Measurements from ENCODE around the gene AHRR.

AHRR gene

GRCh38 chr5:444226-444625 lies 122.7 kb downstream of the AHRR start:
- H2AFZ ChIP-seq (ENCODE audit: low read length), result no peak overlapping the region
- H3K36me3 ChIP-seq (ENCODE audit: insufficient read depth, low read length), result peaks cover 34% of the 10 kb centered on the region
- H3K4me3 ChIP-seq (ENCODE audit: low read depth, low read length, poor library complexity, severe bottlenecking), result peak overlapping the region; percentile 91

GRCh38 chr5:445591-445990 lies 124.1 kb downstream of the AHRR start:
- Histone ChIP-seq H2AFZ (ENCODE audit: low read length) (no peak overlapping the region), H3K4me1 (ENCODE audit: insufficient read depth, low read length, severe bottlenecking) (peaks cover 31% of the 10 kb centered on the region), H3F3A (ENCODE audit: insufficient read depth, low read length) (peaks cover 2% of the 10 kb centered on the region), H3K27me3 (ENCODE audit: insufficient read depth, low read length) (no peaks in the 10 kb centered on the region), H3K4me3 (ENCODE audit: low read depth, low read length, poor library complexity, severe bottlenecking) (no peak overlapping the region), H3K9ac (ENCODE audit: low read length) (no peak overlapping the region), H3K4me2 (ENCODE audit: low read length) (no peak overlapping the region), H3K27ac (ENCODE audit: low read depth, low read length, poor library complexity, severe bottlenecking) (peak overlapping the region; percentile 15), H3K9me3 (ENCODE audit: low read length) (no peaks in the 10 kb centered on the region), H4K20me1 (ENCODE audit: insufficient read depth, low read length) (no peaks in the 10 kb centered on the region), H3K36me3 (ENCODE audit: insufficient read depth, low read length) (peaks cover 47% of the 10 kb centered on the region), H3K9me2 (ENCODE audit: low read depth, low read length) (no peaks in the 10 kb centered on the region), H3K79me2 (ENCODE audit: insufficient read depth, low read length) (0 out of 2 replicates have a peak, but pooled peaks cover 7% of the 10 kb centered on the region)
- TF ChIP-seq CTCF (IDR thresholded peaks at IDR 0.05; ENCODE audit: low read length) (no peak), EZH2 (IDR thresholded peaks at IDR 0.05; ENCODE audit: borderline replicate concordance, low read length) (no peak)

More at GRCh38 chr5:444226-444625, 122.7 kb downstream of the AHRR start:
- H3K79me2 ChIP-seq (ENCODE audit: insufficient read depth, low read length), result 0 out of 2 replicates have a peak, but pooled peaks cover 7% of the 10 kb centered on the region
- no peaks in the 10 kb centered on the region for H3K9me2 ChIP-seq (ENCODE audit: low read depth, low read length)
- H3K4me2 ChIP-seq (ENCODE audit: low read length), result peak overlapping the region; percentile 95
- TF ChIP-seq CTCF (IDR thresholded peaks at IDR 0.05; ENCODE audit: low read length) (no peak), EZH2 (IDR thresholded peaks at IDR 0.05; ENCODE audit: borderline replicate concordance, low read length) (no peak)
- H3K27me3 ChIP-seq (ENCODE audit: insufficient read depth, low read length), result no peaks in the 10 kb centered on the region
- H3K9me3 ChIP-seq (ENCODE audit: low read length), result no peaks in the 10 kb centered on the region
- H3K9ac ChIP-seq (ENCODE audit: low read length), result peak overlapping the region; percentile 88; the same call in 1 of the 2 replicates
- H3F3A ChIP-seq (ENCODE audit: insufficient read depth, low read length), result peaks cover 2% of the 10 kb centered on the region
- H3K4me1 ChIP-seq (ENCODE audit: insufficient read depth, low read length, severe bottlenecking), result peaks cover 42% of the 10 kb centered on the region
- H4K20me1 ChIP-seq (ENCODE audit: insufficient read depth, low read length), result no peaks in the 10 kb centered on the region
- H3K27ac ChIP-seq (ENCODE audit: low read depth, low read length, poor library complexity, severe bottlenecking), result no peak overlapping the region

GRCh38 chr5:446066-446882 lies 124.8 kb downstream of the AHRR start:
- no peaks in the 10 kb centered on the region for H3K9me2 ChIP-seq (ENCODE audit: low read depth, low read length)
- peaks cover 54% of the 10 kb centered on the region for H3K36me3 ChIP-seq (ENCODE audit: insufficient read depth, low read length)
- no peaks in the 10 kb centered on the region for H3K27me3 ChIP-seq (ENCODE audit: insufficient read depth, low read length)
- H3K79me2 ChIP-seq (ENCODE audit: insufficient read depth, low read length), result 0 out of 2 replicates have a peak, but pooled peaks cover 7% of the 10 kb centered on the region
- no peak overlapping the region for H3K9ac ChIP-seq (ENCODE audit: low read length)
- no peak overlapping the region for H3K4me3 ChIP-seq (ENCODE audit: low read depth, low read length, poor library complexity, severe bottlenecking)
- no peak for TF ChIP-seq CTCF (IDR thresholded peaks at IDR 0.05; ENCODE audit: low read length)
- no peak for TF ChIP-seq EZH2 (IDR thresholded peaks at IDR 0.05; ENCODE audit: borderline replicate concordance, low read length)
- peaks cover 26% of the 10 kb centered on the region for H3K4me1 ChIP-seq (ENCODE audit: insufficient read depth, low read length, severe bottlenecking)
- peaks cover 1% of the 10 kb centered on the region; the same call in 1 of the 2 replicates for H3K9me3 ChIP-seq (ENCODE audit: low read length)
- peak overlapping the region; percentile 15 for H3K27ac ChIP-seq (ENCODE audit: low read depth, low read length, poor library complexity, severe bottlenecking)
- no peak overlapping the region for H3K4me2 ChIP-seq (ENCODE audit: low read length)
- H3F3A ChIP-seq (ENCODE audit: insufficient read depth, low read length), result peaks cover 2% of the 10 kb centered on the region
- no peaks in the 10 kb centered on the region for H4K20me1 ChIP-seq (ENCODE audit: insufficient read depth, low read length)
- no peak overlapping the region for H2AFZ ChIP-seq (ENCODE audit: low read length)
